Measurements from ENCODE around the gene NAPSA.

NAPSA gene

GRCh38 chr19:50365434-50366306 is at the start of gene NAPSA:
NAPSA (minus strand) TSS chr19:50365639; CDS start chr19:50365621, 18 bp downstream.
- no peak for DNase-seq (ENCODE audit: low read depth)
- no peak within 1 kb of the TSS for H3K4me3 ChIP-seq (ENCODE audit: low read depth, low read length)
- TF ChIP-seq CTCF (IDR thresholded peaks at IDR 0.05; ENCODE audit: control insufficient read depth, extremely low read depth, insufficient read depth), result no peak

- no peak for DNase-seq (ENCODE audit: low read depth)
- TF ChIP-seq CTCF (IDR thresholded peaks at IDR 0.05; ENCODE audit: control insufficient read depth, extremely low read depth, insufficient read depth), result no peak
- H3K4me3 ChIP-seq (ENCODE audit: low read depth, low read length), result no peak overlapping the region
Observed at GRCh38 chr19:50413531-50413930, 48.1 kb upstream of the NAPSA start.

- TF ChIP-seq CTCF (IDR thresholded peaks at IDR 0.05; ENCODE audit: control insufficient read depth, extremely low read depth, insufficient read depth), result no peak
- H3K4me3 ChIP-seq (ENCODE audit: low read depth, low read length), result no peak overlapping the region
- no peak for DNase-seq (ENCODE audit: low read depth)
Observed at GRCh38 chr19:50413096-50413495, 47.7 kb upstream of the NAPSA start.

GRCh38 chr19:50412419-50412818 is 47.0 kb upstream of the NAPSA start:
- no peak for DNase-seq (ENCODE audit: low read depth)
- H3K4me3 ChIP-seq (ENCODE audit: low read depth, low read length), result no peak overlapping the region
- no peak for TF ChIP-seq CTCF (IDR thresholded peaks at IDR 0.05; ENCODE audit: control insufficient read depth, extremely low read depth, insufficient read depth)

- no peak for TF ChIP-seq CTCF (IDR thresholded peaks at IDR 0.05; ENCODE audit: control insufficient read depth, extremely low read depth, insufficient read depth)
- DNase-seq (ENCODE audit: low read depth), result no peak
- no peak overlapping the region for H3K4me3 ChIP-seq (ENCODE audit: low read depth, low read length)
Observed at GRCh38 chr19:50410109-50410508, 44.7 kb upstream of the NAPSA start.

- DNase-seq (ENCODE audit: low read depth), result no peak
- H3K4me3 ChIP-seq (ENCODE audit: low read depth, low read length), result no peak overlapping the region
- no peak for TF ChIP-seq CTCF (IDR thresholded peaks at IDR 0.05; ENCODE audit: control insufficient read depth, extremely low read depth, insufficient read depth)
Observed at GRCh38 chr19:50409347-50409746, 43.9 kb upstream of the NAPSA start.

- H3K4me3 ChIP-seq (ENCODE audit: low read depth, low read length), result no peak overlapping the region
- TF ChIP-seq CTCF (IDR thresholded peaks at IDR 0.05; ENCODE audit: control insufficient read depth, extremely low read depth, insufficient read depth), result no peak
- no peak for DNase-seq (ENCODE audit: low read depth)
Observed at GRCh38 chr19:50406829-50407228, 41.4 kb upstream of the NAPSA start.

All from LNCaP clone FGC (cell line).